Duodenal mucosa (tissue), 2 donors: ENCODE measurements around the gene LMO3.

Experiments
- H3K27ac ChIP-seq: one replicate; pipeline ENCODE4 v1.7.0; 2013; ENCODE audit warnings: low read depth, low read length
- H3K27me3 ChIP-seq, 2 donors: one replicate each; pipeline ENCODE4 v1.7.0; 2013; ENCODE audit warnings: low read length in 2 of 2, control low read depth in 1 of 2; ENCODE audit not compliant: insufficient read depth in 2 of 2, control insufficient read depth in 1 of 2
- H3K36me3 ChIP-seq, 2 donors: one replicate each; pipeline ENCODE4 v1.7.0; 2013; ENCODE audit warnings: low read length in 2 of 2, control low read depth in 1 of 2; ENCODE audit not compliant: insufficient read depth in 2 of 2, control insufficient read depth in 1 of 2
- H3K4me1 ChIP-seq, 2 donors: one replicate each; pipeline ENCODE4 v1.7.0; 2013; ENCODE audit warnings: low read length in 2 of 2, control low read depth in 1 of 2; ENCODE audit not compliant: insufficient read depth in 2 of 2, control insufficient read depth in 1 of 2
- H3K4me3 ChIP-seq, 2 donors: one replicate each; pipeline ENCODE4 v1.7.0; 2013; ENCODE audit warnings: low read length in 2 of 2, low read depth in 1 of 2
- H3K9ac ChIP-seq, 2 donors: one replicate each; pipeline ENCODE4 v1.7.0; 2013; ENCODE audit warnings: low read length in 2 of 2, low read depth in 1 of 2
- H3K9me3 ChIP-seq, 2 donors: one replicate each; pipeline ENCODE4 v1.7.0; 2013; ENCODE audit warnings: low read length in 2 of 2, control low read depth in 1 of 2; ENCODE audit not compliant: control insufficient read depth in 1 of 2

The LMO3 gene

GRCh38 chr12:16585781-16586180 is 20.2 kb downstream of the LMO3 start:
- Histone ChIP-seq H3K4me3 (no peak overlapping the region), H3K36me3 (no peaks in the 10 kb centered on the region), H3K27ac (no peak overlapping the region)

GRCh38 chr12:16583969-16584745 is 21.8 kb downstream of the LMO3 start:
- Histone ChIP-seq H3K4me3 (no peak overlapping the region), H3K9me3 (no peaks in the 10 kb centered on the region), H3K4me1 (no peaks in the 10 kb centered on the region), H3K9ac (no peak overlapping the region), H3K27ac (no peak overlapping the region), H3K27me3 (no peaks in the 10 kb centered on the region), H3K36me3 (no peaks in the 10 kb centered on the region)

More at GRCh38 chr12:16585781-16586180, 20.2 kb downstream of the LMO3 start:
- Histone ChIP-seq H3K9me3 (no peaks in the 10 kb centered on the region), H3K27me3 (no peaks in the 10 kb centered on the region), H3K9ac (no peak overlapping the region), H3K4me1 (no peaks in the 10 kb centered on the region)

- H3K4me3 ChIP-seq, result no peak overlapping the region
- no peaks in the 10 kb centered on the region for H3K4me1 ChIP-seq
- no peaks in the 10 kb centered on the region for H3K36me3 ChIP-seq
- no peaks in the 10 kb centered on the region for H3K27me3 ChIP-seq
- no peaks in the 10 kb centered on the region for H3K9me3 ChIP-seq
- no peak overlapping the region for H3K27ac ChIP-seq
- H3K9ac ChIP-seq, result no peak overlapping the region
Measured at GRCh38 chr12:16581416-16581815, 24.5 kb downstream of the LMO3 start.

- no peak overlapping the region for H3K27ac ChIP-seq
- H3K36me3 ChIP-seq, result no peaks in the 10 kb centered on the region
- H3K4me3 ChIP-seq, result no peak overlapping the region
- H3K9me3 ChIP-seq, result no peaks in the 10 kb centered on the region
- no peaks in the 10 kb centered on the region for H3K27me3 ChIP-seq
- no peak overlapping the region for H3K9ac ChIP-seq
- H3K4me1 ChIP-seq, result no peaks in the 10 kb centered on the region
Measured at GRCh38 chr12:16579041-16579440, 26.9 kb downstream of the LMO3 start.

- H3K9ac ChIP-seq, result no peak overlapping the region
- H3K27ac ChIP-seq, result no peak overlapping the region
- H3K36me3 ChIP-seq, result no peaks in the 10 kb centered on the region
- H3K4me1 ChIP-seq, result no peaks in the 10 kb centered on the region
- H3K4me3 ChIP-seq, result no peak overlapping the region
- no peaks in the 10 kb centered on the region for H3K27me3 ChIP-seq
- H3K9me3 ChIP-seq, result no peaks in the 10 kb centered on the region
Measured at GRCh38 chr12:16573398-16574077, 32.4 kb downstream of the LMO3 start.

- Histone ChIP-seq H3K27me3 (no peaks in the 10 kb centered on the region), H3K27ac (no peak overlapping the region), H3K9ac (no peak overlapping the region), H3K4me1 (no peaks in the 10 kb centered on the region), H3K9me3 (no peaks in the 10 kb centered on the region), H3K4me3 (no peak overlapping the region), H3K36me3 (no peaks in the 10 kb centered on the region)
Measured at GRCh38 chr12:16568873-16569272, 37.1 kb downstream of the LMO3 start.

GRCh38 chr12:16564675-16565074 is 41.3 kb downstream of the LMO3 start:
- Histone ChIP-seq H3K27ac (no peak overlapping the region), H3K36me3 (no peaks in the 10 kb centered on the region), H3K4me1 (no peaks in the 10 kb centered on the region), H3K9me3 (no peaks in the 10 kb centered on the region), H3K9ac (no peak overlapping the region), H3K27me3 (no peaks in the 10 kb centered on the region), H3K4me3 (no peak overlapping the region)

GRCh38 chr12:16563504-16563903 is 42.5 kb downstream of the LMO3 start:
- no peak overlapping the region for H3K4me3 ChIP-seq
- H3K4me1 ChIP-seq, result no peaks in the 10 kb centered on the region
- no peak overlapping the region for H3K9ac ChIP-seq
- no peaks in the 10 kb centered on the region for H3K9me3 ChIP-seq
- no peak overlapping the region for H3K27ac ChIP-seq
- no peaks in the 10 kb centered on the region for H3K27me3 ChIP-seq
- no peaks in the 10 kb centered on the region for H3K36me3 ChIP-seq

GRCh38 chr12:16562921-16563320 is 43.0 kb downstream of the LMO3 start:
- no peak overlapping the region for H3K9ac ChIP-seq
- no peaks in the 10 kb centered on the region for H3K36me3 ChIP-seq
- no peaks in the 10 kb centered on the region for H3K9me3 ChIP-seq

GRCh38 chr12:16562435-16562834 is 43.5 kb downstream of the LMO3 start:
- no peaks in the 10 kb centered on the region for H3K4me1 ChIP-seq
- no peaks in the 10 kb centered on the region for H3K9me3 ChIP-seq
- H3K27ac ChIP-seq, result no peak overlapping the region
- no peaks in the 10 kb centered on the region for H3K27me3 ChIP-seq
- H3K4me3 ChIP-seq, result no peak overlapping the region
- H3K36me3 ChIP-seq, result no peaks in the 10 kb centered on the region
- no peak overlapping the region for H3K9ac ChIP-seq

More at GRCh38 chr12:16562921-16563320, 43.0 kb downstream of the LMO3 start:
- Histone ChIP-seq H3K27me3 (no peaks in the 10 kb centered on the region), H3K4me1 (no peaks in the 10 kb centered on the region), H3K27ac (no peak overlapping the region), H3K4me3 (no peak overlapping the region)
